GM23338 (cell line): ENCODE data around the gene ANP32E.

ENCODE experiments used
- CTCF ChIP-seq, 2 experiments: fragments of 200-600 bp in 1 of 2; sonication (generic) in 1 of 2; conservative IDR thresholded peaks; 2 replicates each; pipeline versions ENCODE4 v1.5.1 to v1.6.1; 2016 to 2017; ENCODE audit warnings: antibody characterized with exemption in 2 of 2, low read depth in 2 of 2, mild to moderate bottlenecking in 2 of 2, moderate library complexity in 1 of 2
- EZH2 ChIP-seq: fragments of 200-600 bp; sonication (generic); IDR thresholded peaks from one replicate; pipeline ENCODE4 v1.8.0; 2017; ENCODE audit warnings: antibody characterized with exemption, mild to moderate bottlenecking, low read depth; ENCODE audit not compliant: unreplicated experiment

- TF ChIP-seq CTCF (conservative IDR thresholded peaks at IDR 0.05; ENCODE audit: low read depth in 2 of 2) (no peak), EZH2 (no peak)
Measured at GRCh38 chr1:150282558-150282958, 46.6 kb upstream of the ANP32E start.
